HK-2 (cell line): ENCODE results near the gene CFAP251.
"Not testable (repeated sequence)": the region's sequence is repeated elsewhere in the genome, so short reads cannot be mapped to it uniquely, and the experiment has no call there.

Experiments used
- DNase-seq: peaks from one replicate; pipeline ENCODE4 v3.0.0-alpha.2; 2018; ENCODE audit not compliant: unreplicated experiment

Gene CFAP251

GRCh38 chr12:121974026-121974985 is 55.9 kb downstream of the CFAP251 start:
- DNase-seq = no peak

- no peak for DNase-seq
These were observed 56.6 kb downstream of the CFAP251 start for GRCh38 chr12:121975021-121975420.

GRCh38 chr12:121976950-121977349 is 58.6 kb downstream of the CFAP251 start:
- DNase-seq = no peak

GRCh38 chr12:121980191-121980891 is 61.9 kb downstream of the CFAP251 start:
- no peak for DNase-seq

GRCh38 chr12:121980892-121981272 is 62.5 kb downstream of the CFAP251 start:
- no peak for DNase-seq

GRCh38 chr12:121981456-121981855 is 63.1 kb downstream of the CFAP251 start:
- no peak for DNase-seq

- DNase-seq = no peak
These were observed 64.6 kb downstream of the CFAP251 start for GRCh38 chr12:121982950-121983349.

GRCh38 chr12:121983536-121984210 is 65.3 kb downstream of the CFAP251 start:
- no peak for DNase-seq

- DNase-seq = no peak
These were observed 68.3 kb downstream of the CFAP251 start for GRCh38 chr12:121986489-121987245.

- DNase-seq = not testable (repeated sequence)
These were observed 70.1 kb downstream of the CFAP251 start for GRCh38 chr12:121988519-121988918.

- DNase-seq = no peak
These were observed 71.1 kb downstream of the CFAP251 start for GRCh38 chr12:121989276-121990113.

GRCh38 chr12:121990114-121990647 is 71.8 kb downstream of the CFAP251 start:
- no peak for DNase-seq

GRCh38 chr12:121990692-121991603 is 72.6 kb downstream of the CFAP251 start:
- no peak for DNase-seq

- DNase-seq = peak; percentile 77
These were observed 73.9 kb downstream of the CFAP251 start for GRCh38 chr12:121992059-121992879.

GRCh38 chr12:121996050-121996944 is 77.9 kb downstream of the CFAP251 start:
- DNase-seq = no peak

GRCh38 chr12:121996945-121997612 is 78.7 kb downstream of the CFAP251 start:
- no peak for DNase-seq
